COLO668 (cell line): ENCODE measurements around the gene STK35.
"Not testable (repeated sequence)": the region's sequence is repeated elsewhere in the genome, so short reads cannot be mapped to it uniquely, and the experiment has no call there.

ENCODE experiments used
- DNase-seq: peaks from one replicate; lab custom pipeline; 2025; ENCODE audit not compliant: unreplicated experiment; lab: John Stamatoyannopoulos, UW

The STK35 gene

DNA sequence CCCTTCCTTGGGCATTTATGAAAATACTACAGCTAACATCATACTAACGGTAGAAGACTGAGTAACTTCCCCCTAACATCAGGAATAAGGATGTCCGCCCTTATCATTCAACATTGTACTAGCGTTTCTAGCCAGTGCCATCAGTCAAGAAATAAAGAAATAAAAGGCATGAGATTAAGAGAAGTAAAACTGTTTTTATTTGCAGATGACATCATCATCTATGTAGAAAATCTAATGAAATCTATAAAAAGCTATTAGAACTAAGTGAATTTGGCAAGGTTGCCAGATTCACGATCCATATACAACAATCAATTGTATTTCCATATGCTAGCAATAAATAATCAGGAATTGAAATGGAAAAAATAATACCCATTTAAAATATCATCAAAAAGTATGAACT lies 54.6 kb downstream of the STK35 start:
- no peak for DNase-seq

DNA sequence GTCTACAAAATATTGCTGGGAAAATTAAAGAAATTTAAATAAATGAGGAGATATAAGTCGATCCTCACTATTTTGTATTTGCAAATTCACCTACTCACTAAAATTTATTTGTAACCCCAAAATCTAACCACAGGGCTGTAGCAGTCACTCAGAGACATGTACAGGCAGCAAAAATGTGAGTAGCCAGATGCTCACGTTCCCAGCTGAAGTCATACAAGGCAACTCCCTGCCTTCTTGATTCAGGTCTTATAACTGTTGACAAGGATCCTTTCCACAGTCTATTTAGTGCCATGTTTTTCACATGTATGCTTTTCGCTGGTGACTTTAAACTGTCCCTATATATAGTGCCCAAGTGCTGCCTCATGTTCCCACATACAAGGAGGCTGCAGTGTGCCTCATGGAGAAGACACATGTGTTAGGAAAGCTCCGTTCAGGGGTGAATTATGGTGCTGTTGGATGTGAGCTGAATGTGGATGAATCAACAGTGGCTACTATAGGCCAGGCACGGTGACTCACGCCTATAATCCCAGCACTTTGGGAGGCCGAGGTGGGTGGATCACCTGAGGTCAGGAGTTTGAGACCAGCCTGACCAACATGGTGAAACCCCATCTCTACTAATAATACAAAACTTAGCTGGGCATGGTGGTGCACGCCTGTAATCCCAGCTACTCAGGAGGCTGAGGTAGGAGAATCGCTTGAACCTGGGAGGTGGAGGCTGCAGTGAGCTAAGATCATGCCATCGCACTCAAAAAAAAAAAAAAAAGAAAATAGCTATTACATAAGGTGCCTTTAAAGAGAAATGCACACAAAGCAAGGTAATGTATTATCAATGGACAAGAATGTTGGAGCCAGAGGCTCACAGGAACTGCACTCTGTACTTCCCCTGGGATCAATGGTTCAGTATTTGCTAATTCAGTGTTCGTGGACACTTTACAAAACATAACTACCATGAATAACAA lies 55.3 kb downstream of the STK35 start:
- no peak for DNase-seq

DNA sequence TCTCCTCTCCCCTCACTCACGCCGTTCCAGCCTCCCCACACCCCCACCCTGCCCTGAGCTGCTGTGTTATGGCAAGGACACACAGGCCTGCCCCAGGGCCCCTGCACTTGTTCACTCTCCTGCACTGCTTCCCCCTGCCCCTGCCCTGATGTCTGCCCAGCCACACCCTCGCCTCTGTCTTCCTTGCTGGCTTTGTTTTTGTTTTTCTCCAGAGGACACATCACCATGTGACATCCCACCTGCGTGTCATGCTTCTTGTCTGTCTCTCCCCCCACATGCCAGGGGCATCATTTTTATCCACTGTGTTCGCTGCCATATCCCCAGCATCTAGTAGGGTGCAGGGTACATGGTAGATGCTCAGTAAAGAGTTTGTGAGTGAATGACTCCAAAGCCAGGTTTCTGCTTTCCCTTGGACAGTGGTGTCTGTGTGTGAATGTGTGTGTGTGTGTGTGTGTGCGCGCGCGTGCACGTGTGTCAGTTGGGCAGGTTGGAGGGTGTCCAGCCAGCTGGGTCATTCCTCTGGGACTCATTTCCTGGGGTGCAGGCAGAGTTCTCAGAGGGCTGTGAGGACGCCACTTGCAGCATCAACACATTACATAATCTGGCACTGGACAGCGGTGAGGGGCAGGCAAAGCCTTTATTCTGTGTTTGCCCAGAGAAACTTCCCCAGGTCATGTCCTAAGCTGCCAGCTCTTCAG lies 60.6 kb downstream of the STK35 start:
- no peak for DNase-seq

- no peak for DNase-seq
These were observed 61.2 kb downstream of the STK35 start for GRCh38 chr20:2162823-2163166.

- no peak for DNase-seq
These were observed 61.7 kb downstream of the STK35 start for GRCh38 chr20:2163312-2163711.

- DNase-seq: no peak
These were observed 62.1 kb downstream of the STK35 start for GRCh38 chr20:2163757-2164156.

DNA sequence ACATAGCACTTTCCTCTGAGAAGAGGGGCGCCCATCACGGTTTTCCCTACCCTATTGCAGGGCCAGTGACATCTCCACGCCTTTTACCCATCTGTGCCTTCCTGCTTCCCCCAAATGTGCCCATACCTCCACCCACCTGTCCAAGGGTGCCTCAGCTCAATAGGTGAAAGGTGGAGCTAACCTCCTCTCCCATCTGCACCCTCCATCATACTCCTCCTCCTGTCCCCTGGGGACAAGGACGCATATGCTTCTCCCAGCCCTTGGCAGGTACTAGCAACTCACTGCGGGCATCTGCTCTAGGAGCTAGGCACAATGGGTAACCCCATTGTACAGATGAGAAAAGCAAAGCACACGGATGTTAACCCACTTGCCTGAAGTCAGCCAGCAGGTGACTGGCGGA lies 62.8 kb downstream of the STK35 start:
- no peak for DNase-seq

- no peak for DNase-seq
These were observed 63.3 kb downstream of the STK35 start for GRCh38 chr20:2164966-2165365.

DNA sequence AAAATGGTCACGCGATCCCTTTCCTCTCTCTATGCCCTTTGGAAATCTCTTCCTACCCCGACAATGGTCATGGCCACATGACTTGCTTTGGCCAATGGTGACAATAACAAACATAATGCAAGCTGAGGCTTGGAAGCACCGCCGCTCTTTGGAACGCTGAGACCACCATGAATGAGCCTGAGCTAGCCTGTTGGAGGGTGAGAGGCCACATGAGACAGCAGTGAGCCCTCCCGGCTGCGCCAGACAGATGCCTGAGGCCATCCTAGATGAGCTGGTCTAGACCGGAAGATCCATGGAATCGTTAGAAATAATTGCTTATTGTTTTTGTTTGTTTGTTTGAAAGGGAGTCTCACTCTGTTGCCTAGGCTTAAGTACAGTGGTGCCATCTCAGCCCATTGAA lies 64.2 kb downstream of the STK35 start:
- no peak for DNase-seq

DNA sequence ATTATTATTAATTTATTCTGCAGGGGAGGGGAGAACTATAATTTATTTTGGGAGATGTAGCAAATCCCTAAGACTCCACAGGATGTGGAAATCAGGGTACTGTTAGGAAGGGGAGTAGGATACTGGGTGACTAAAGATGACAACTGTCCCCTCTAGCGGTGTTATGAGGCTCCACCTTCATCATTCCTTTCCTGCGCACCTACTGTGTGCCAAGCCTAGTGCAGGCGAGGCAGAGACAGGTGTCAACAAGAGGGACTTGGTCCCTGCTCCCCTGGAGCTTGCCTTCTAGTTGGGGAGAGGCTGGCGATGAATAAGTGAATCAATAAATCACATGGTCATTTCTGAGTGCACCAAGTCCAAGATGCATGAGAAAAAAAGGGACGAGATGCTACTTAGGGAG lies 65.5 kb downstream of the STK35 start:
- DNase-seq: no peak

- DNase-seq: no peak
These were observed 67.3 kb downstream of the STK35 start for GRCh38 chr20:2168946-2169345.

DNA sequence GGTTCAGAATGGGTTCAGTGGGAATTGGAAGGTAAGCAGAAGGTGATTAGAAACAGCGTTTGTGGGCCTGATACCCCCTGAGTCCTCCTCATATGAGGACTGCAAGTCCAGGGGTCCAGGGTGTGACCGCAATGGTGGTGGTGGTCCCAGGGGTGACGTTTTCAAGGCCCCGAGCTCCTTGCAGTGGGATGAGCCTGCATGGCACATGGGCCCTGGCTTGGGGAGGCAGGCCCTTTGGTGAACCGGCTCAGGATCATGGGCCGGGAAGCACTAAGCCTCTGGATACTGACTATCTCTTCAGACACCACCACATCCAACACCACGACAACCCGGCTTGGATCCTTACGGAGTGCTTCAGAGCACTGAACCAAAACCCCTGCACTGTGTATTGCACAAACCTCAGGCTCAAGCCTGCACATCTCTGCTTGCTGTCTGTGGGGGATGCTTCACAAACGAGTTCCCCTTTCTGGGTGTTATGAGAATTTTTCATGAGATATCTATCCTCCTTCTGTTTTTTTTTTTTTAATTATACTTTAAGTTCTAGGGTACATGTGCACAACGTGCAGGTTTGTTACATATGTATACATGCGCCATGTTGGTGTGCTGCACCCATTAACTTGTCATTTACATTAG lies 67.9 kb downstream of the STK35 start:
- no peak for DNase-seq

DNA sequence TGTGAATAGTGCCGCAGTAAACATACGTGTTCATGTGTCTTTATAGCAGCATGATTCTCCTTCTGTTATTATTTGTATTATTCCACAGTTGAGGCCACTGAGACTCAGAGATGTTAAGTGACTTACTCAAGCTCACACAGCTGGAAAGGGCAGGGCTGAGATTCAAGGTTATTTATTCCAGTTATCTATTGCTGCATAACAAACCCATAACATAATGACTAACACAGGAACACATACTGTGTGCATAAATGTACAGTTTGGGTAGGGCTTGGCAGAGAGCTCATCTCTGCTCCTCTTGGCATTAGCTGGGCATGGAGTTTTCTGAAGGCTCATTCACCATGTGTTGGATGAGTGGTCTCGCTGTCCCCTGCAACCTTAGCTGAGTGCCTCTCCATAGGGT lies 68.8 kb downstream of the STK35 start:
- DNase-seq: no peak

GRCh38 chr20:2171266-2171790 lies 69.7 kb downstream of the STK35 start:
- no peak for DNase-seq

DNA sequence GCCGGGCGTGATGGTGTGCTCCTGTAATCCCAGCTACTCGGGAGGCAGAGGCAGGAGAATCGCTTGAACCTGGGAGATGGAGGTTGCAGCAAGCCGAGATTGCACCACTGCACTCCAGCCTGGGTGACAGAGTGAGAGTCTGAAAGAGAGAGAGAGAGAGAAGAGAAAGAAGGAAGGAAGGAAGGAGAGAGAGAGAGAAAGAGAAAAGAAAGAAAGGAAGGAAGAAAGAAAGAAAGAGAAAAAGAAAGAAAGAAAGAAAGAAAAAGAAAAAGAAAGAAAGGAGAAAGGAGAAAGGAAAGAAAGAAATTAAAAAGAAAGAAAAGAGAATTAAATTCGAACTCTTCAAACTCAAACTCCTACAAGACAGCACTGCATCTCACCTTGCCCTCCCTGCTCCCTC lies 70.2 kb downstream of the STK35 start:
- not testable (repeated sequence) for DNase-seq

DNA sequence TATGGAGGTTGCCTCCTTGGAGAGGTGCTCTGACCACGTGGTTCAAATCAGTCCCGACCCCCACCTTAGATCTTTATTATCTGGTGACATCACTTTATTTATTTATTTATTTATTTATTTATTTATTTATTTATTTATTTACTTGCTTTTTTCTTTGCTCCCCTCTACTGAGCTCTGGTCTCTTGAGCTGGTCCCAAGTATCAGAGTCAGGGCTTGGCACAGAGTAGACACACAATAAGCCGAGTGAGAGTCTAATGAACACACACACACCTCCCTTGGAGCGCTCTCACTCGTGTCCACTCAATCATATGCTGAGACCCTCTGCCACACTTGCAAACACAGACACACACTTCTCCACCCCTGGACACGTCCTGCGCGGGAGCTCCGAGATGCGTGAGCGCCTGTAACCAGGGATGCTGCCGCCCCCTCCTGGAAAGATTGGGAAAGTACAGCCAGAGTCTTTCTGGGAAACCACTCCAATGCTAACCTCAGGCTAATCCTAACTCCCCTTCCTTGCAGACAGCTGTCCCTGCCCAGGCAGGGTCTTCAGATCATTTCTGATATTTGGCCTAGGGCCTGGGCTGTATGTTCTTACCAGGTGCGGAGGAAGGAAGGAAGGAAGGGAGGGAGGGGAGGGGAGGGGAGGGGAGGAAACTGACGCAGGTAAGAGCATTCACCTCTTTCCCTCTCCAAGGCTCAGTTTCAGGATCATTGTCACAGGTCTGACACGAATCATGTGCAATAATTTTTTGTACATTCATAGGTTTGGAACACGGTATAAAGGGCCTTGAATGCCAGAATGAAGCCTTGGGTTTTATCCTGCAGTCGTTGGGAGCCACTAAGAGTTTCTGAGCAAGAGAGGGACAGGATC lies 70.9 kb downstream of the STK35 start:
- DNase-seq: peak; percentile 63

DNA sequence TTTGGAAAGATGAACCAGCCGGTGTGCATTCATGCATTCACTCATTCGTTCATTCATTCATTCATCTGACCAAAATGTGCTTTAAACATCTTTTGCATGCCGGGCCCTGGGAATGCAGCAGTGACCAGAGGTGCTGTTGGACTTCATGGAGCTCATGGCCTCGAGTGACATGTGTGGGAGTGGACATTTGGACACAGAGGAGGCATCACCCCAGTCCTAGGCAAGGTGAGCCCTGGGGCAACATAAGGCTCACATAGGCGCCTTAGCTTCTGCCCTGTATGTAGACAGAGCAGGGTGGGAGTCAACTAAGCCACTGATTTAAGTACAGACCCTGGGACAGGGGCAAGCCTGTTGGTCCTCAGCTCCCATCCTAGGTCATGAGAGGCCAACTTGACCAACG lies 71.6 kb downstream of the STK35 start:
- DNase-seq: no peak

- no peak for DNase-seq
These were observed 72.4 kb downstream of the STK35 start for GRCh38 chr20:2174067-2174466.

DNA sequence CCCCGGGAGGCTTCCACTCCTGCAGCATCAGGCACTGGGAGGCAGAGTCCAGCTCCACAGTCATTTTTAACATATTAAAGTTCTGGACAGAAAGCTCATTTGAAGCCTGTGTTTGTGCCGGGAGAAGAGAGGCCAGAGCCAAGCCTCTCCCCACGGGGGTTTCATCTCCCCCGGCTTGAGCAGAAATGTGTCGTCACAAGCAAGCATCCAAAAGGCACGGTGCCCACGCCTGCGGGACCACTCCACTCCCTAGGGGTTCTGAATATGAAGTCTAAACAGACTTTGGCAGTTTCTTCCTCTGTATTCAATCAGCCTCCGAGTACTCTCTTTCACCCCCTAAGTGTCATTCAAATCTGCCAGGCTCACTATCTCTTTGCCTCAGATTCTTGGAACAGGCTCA lies 75.3 kb downstream of the STK35 start:
- DNase-seq: no peak

GRCh38 chr20:2178318-2179232 lies 76.9 kb downstream of the STK35 start:
- no peak for DNase-seq
